ENCODE results near the gene KIDINS220. TPM values are rescaled to one million over a fixed set of nuclear protein-coding genes. Genes with fewer than 3 reads are reported as not detected.

The KIDINS220 gene
- total RNA-seq, 1 experiment from 2014 or later: 20.1 TPM

GRCh38 chr2:8862230-8862629 is 24.8 kb upstream of the KIDINS220 start:
- no TSS peak for BruUV-seq (replicated peaks)
- H3K9me3 ChIP-seq (ENCODE audit: control insufficient read depth in 1 of 2, insufficient read depth in 1 of 2, low read depth in 1 of 2, low read length in 2 of 2): no peaks in the 10 kb centered on the region
- POLR2A ChIA-PET: no interaction called here
- no peaks in the 10 kb centered on the region for H3K36me3 ChIP-seq (ENCODE audit: control insufficient read depth in 1 of 2, insufficient read depth in 2 of 2, low read length in 2 of 2)
- no peak overlapping the region for H3K4me3 ChIP-seq (replicated peaks in 1 of 2; ENCODE audit: low read depth in 1 of 2, low read length in 2 of 2)
- TF ChIP-seq SRF (IDR thresholded peaks at IDR 0.05; ENCODE audit: low read depth): no peak
- H3K27me3 ChIP-seq (ENCODE audit: insufficient read depth, low read length): no peaks in the 10 kb centered on the region
- RAD21 ChIA-PET (ENCODE audit: low non-redundant PET in 1 of 2, low total read pairs in 2 of 2, uncharacterized antibody in 2 of 2, unreplicated experiment in 2 of 2): no interaction called here
- H2AFZ ChIP-seq (ENCODE audit: low read depth, low read length, poor library complexity, severe bottlenecking): no peak overlapping the region
- DNase-seq (ENCODE audit: low read depth, low spot score): no peak
- no peak for ATAC-seq
- CTCF ChIA-PET: no interaction called here
- no peaks in the 10 kb centered on the region for H3K79me2 ChIP-seq (ENCODE audit: insufficient read depth, low read length)
- H3K9ac ChIP-seq (ENCODE audit: low read length): no peak overlapping the region
- H3K27ac ChIP-seq (ENCODE audit: low read depth, low read length): no peak overlapping the region
- H3K9me2 ChIP-seq (ENCODE audit: insufficient read depth): no peaks in the 10 kb centered on the region
- H3K4me2 ChIP-seq (ENCODE audit: low read length): no peak overlapping the region
- H4K20me1 ChIP-seq (ENCODE audit: insufficient read depth): no peaks in the 10 kb centered on the region
- intact Hi-C loops (cut with micrococcal nuclease): no loop called here
- H3K4me1 ChIP-seq (ENCODE audit: control insufficient read depth in 1 of 2, insufficient read depth in 2 of 2, low read length in 2 of 2): no peaks in the 10 kb centered on the region

- ChIA-PET CTCF (no interaction called here), POLR2A (no interaction called here)
- H3K36me3 ChIP-seq (ENCODE audit: control insufficient read depth in 1 of 2, insufficient read depth in 2 of 2, low read length in 2 of 2): no peaks in the 10 kb centered on the region
Measured at GRCh38 chr2:8861797-8862196, 24.4 kb upstream of the KIDINS220 start.

More at GRCh38 chr2:8861797-8862196, 24.4 kb upstream of the KIDINS220 start:
- H4K20me1 ChIP-seq (ENCODE audit: insufficient read depth): no peaks in the 10 kb centered on the region
- intact Hi-C loops (cut with micrococcal nuclease): no loop called here
- no TSS peak for BruUV-seq (replicated peaks)
- H3K27me3 ChIP-seq (ENCODE audit: insufficient read depth, low read length): no peaks in the 10 kb centered on the region
- H3K4me2 ChIP-seq (ENCODE audit: low read length): no peak overlapping the region
- no peak overlapping the region for H2AFZ ChIP-seq (ENCODE audit: low read depth, low read length, poor library complexity, severe bottlenecking)
- H3K27ac ChIP-seq (ENCODE audit: low read depth, low read length): no peak overlapping the region
- no peak overlapping the region for H3K9ac ChIP-seq (ENCODE audit: low read length)
- DNase-seq (ENCODE audit: low read depth, low spot score) (no peak), ATAC-seq (no peak)
- no peaks in the 10 kb centered on the region for H3K9me3 ChIP-seq (ENCODE audit: control insufficient read depth in 1 of 2, insufficient read depth in 1 of 2, low read depth in 1 of 2, low read length in 2 of 2)
- H3K79me2 ChIP-seq (ENCODE audit: insufficient read depth, low read length): no peaks in the 10 kb centered on the region
- RAD21 ChIA-PET (ENCODE audit: low non-redundant PET in 1 of 2, low total read pairs in 2 of 2, uncharacterized antibody in 2 of 2, unreplicated experiment in 2 of 2): no interaction called here
- H3K9me2 ChIP-seq (ENCODE audit: insufficient read depth): no peaks in the 10 kb centered on the region
- no peaks in the 10 kb centered on the region for H3K4me1 ChIP-seq (ENCODE audit: control insufficient read depth in 1 of 2, insufficient read depth in 2 of 2, low read length in 2 of 2)
- H3K4me3 ChIP-seq (replicated peaks in 1 of 2; ENCODE audit: low read depth in 1 of 2, low read length in 2 of 2): no peak overlapping the region
- no peak for TF ChIP-seq JUND (IDR thresholded peaks at IDR 0.05)
- TF ChIP-seq POLR2AphosphoS5 (IDR thresholded peaks at IDR 0.05; ENCODE audit: low read depth, low read length): no peak
- TF ChIP-seq CBX3 (IDR thresholded peaks at IDR 0.05; ENCODE audit: low read depth): no peak
- no peak for TF ChIP-seq SIN3A (IDR thresholded peaks at IDR 0.05; ENCODE audit: low read depth)
- TF ChIP-seq ELF1 (IDR thresholded peaks at IDR 0.05; ENCODE audit: borderline replicate concordance, low read depth): no peak
- TF ChIP-seq ATF3 (IDR thresholded peaks at IDR 0.05): no peak
- TF ChIP-seq EZH2phosphoT487 (IDR thresholded peaks at IDR 0.05; ENCODE audit: borderline replicate concordance): no peak
- no peak for TF ChIP-seq CTCF (IDR thresholded peaks at IDR 0.05 in 2 of 3, conservative IDR thresholded peaks at IDR 0.05 in 1 of 3; ENCODE audit: borderline replicate concordance in 1 of 3, insufficient read depth in 1 of 3, low read depth in 2 of 3, low read length in 2 of 3)
- no peak for TF ChIP-seq MAX (IDR thresholded peaks at IDR 0.05)
